C4-2B (cell line): ENCODE data around the gene ANKRD44.

Experiments used
- H3K27ac ChIP-seq: fragments of 450-650 bp; 2 replicates; pipeline ENCODE4 v1.5.1; 2017
- ZFX ChIP-seq: fragments of 450-650 bp; IDR thresholded peaks from 2 replicates; pipeline ENCODE4 v1.6.1; 2017
- TF ChIP-seq, protein P1 (sequence below): fragments of 450-650 bp; conservative IDR thresholded peaks from 2 replicates; pipeline ENCODE4 v1.5.1; 2017; ENCODE audit warnings: mild to moderate bottlenecking

Gene ANKRD44

DNA sequence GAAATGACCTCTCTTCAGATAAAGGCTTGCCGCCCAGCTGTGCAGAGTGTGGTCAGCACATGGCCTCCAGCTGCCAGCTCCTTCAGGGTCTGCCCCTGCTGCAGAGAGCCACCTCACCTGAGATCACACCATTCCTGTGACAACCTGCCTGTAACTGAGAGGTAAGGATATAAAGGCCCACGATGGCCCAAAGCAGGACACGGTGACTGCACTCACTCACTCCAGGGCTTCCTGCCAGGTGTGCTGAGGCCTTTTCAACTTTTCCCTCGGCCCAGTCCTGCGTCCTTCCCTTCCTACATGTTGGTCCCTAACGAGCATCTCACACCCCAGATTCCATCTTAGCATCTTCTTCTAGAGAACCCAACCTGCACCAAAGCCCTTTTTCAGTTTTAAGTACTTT, 36.2 kb downstream of the ANKRD44 start:
- peak overlapping the region; percentile 64 for H3K27ac ChIP-seq

DNA sequence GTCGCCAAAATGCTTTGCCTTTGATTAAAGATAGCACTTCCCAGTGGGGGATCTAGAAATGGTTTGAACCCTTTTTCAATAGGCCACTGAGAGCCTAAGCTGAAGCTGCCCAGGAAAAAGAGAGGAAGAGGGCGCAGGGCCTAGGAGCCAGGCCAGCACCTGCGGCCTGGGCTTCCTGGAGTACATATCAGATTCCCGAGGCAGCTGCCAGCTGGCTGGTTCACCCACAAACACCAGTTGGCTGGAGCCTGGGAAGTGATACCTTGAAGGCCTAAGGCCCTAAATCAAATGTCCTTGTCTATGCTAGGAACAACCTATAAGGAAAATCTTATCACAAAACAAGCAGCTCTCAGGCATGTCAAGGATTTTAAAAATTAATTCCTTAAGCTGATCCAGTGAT, 37.1 kb downstream of the ANKRD44 start:
- peak overlapping the region; percentile 8; the same call in 1 of the 2 replicates for H3K27ac ChIP-seq
- TF ChIP-seq, protein P1, sequence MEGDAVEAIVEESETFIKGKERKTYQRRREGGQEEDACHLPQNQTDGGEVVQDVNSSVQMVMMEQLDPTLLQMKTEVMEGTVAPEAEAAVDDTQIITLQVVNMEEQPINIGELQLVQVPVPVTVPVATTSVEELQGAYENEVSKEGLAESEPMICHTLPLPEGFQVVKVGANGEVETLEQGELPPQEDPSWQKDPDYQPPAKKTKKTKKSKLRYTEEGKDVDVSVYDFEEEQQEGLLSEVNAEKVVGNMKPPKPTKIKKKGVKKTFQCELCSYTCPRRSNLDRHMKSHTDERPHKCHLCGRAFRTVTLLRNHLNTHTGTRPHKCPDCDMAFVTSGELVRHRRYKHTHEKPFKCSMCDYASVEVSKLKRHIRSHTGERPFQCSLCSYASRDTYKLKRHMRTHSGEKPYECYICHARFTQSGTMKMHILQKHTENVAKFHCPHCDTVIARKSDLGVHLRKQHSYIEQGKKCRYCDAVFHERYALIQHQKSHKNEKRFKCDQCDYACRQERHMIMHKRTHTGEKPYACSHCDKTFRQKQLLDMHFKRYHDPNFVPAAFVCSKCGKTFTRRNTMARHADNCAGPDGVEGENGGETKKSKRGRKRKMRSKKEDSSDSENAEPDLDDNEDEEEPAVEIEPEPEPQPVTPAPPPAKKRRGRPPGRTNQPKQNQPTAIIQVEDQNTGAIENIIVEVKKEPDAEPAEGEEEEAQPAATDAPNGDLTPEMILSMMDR: no peak
- TF ChIP-seq ZFX: 0 out of 2 replicates have a peak, but pooled peaks have one; percentile 13

More for the DNA sequence above, 36.2 kb downstream of the ANKRD44 start:
- TF ChIP-seq ZFX: no peak
- TF ChIP-seq, protein P1: no peak

DNA sequence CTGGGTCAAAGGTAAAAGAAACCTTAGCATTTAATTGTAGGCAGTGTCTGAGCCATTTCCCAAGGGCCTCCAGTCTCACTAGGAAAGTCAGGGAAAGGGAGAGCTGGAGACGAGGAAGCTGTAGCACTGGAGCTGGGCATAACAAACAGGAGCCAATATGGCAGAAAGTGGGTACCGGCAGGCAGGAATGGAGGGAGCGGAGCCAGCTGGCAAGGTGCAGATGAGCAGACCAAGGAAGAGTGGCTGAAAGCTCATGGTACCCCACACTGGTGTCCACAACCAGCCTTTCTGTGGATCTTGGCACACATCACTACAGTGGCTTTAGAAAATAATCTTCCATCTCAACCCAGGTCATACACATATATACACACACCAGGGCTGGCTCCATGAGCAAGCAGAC, 40.0 kb downstream of the ANKRD44 start:
- no peak for TF ChIP-seq ZFX
- TF ChIP-seq, protein P1: no peak
- H3K27ac ChIP-seq: no peak overlapping the region

DNA sequence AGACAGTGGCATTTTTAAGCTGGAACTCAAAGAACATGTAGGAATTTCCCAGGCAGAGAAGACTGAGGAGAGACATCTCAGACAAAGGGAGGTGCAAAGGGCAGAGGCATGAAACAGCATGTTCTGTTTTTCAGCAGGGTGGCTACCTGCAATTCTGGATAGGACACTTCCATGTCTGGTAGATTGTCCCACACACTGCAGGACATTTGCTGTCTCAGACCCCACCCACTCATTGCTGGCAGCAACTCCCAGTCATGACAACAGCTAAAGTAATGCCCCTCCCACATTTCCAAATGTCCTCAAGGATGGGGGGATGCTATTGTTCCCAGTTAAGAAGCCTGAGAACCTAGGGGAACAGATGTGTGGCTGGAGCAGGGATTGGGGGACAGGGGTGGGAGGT, 40.8 kb downstream of the ANKRD44 start:
- no peak overlapping the region for H3K27ac ChIP-seq
- no peak for TF ChIP-seq ZFX
- TF ChIP-seq, protein P1: no peak

DNA sequence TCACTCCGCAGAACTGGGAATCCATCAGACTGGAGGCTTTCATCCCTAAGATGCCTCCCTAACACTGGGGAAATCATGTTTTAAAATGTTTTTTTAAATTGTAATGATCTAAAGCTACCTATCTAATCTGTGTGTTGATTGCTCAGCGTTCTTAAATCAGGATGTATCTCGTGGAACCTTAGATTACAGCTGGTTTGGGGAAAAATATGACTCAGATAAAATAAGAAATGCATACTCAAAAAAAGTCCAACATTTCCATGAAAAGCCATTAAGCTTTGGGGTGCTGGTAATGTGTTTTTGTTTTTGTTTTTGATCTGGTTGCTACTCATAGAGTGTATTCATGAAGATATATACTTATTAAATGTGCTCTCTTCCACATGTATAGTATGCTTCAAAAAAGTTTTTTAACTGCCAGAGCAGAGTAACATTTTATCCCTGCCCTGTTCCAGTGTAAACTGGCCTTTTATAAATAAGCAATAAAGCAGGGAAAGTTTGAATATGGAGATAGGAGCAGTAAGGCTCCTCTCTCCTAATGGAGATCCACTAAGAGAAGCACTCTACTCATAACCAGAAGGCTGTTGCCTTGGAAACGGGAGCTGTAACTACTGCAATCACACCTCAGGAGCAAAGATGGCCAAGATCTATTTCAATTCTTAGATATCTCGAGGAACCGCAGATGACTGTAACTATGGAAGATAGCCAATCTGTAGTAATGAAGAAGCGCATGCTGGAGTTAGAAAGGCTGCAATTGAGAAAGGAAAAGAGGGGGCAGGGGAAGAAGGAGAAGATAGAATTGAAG, 41.6 kb downstream of the ANKRD44 start:
- no peak overlapping the region for H3K27ac ChIP-seq
- TF ChIP-seq, protein P1: no peak
- no peak for TF ChIP-seq ZFX

DNA sequence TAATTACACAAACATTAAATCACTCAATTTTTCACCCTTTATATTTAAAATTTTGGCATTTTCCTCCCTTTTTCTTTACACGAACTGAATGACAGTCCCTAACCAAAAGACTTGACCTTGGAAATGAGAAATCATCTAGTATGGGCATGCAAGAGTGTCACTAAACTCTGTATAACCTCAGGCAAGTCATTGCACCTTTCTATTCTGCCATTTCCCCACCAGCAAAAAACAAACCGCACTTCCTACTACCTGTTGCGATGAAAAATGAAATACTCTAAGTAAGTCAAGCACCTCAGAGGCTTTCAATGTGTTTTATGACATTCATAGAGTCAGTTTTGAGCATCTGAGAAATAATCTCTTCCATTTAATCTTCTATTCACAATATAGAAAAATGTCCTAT, 44.1 kb downstream of the ANKRD44 start:
- H3K27ac ChIP-seq: no peak overlapping the region
- TF ChIP-seq, protein P1: no peak
- no peak for TF ChIP-seq ZFX

DNA sequence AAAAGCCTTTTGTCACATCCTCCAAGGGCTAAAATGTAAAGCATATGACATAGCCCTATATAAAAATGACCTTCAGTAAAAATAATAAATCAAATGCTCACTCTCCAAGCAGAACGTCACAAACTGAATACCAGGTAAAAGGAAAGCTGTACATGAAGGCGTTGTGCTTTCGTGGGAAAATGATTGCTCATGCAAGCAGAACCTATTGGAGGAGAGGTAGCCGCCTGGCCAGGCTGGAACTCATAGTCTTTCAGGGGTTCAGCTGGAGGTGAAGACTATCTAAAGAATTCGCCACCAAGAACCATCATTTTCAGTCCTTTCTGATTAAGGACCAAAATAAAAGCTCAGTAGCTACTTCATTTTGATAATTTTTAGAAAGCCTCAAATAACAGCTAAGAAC, 44.7 kb downstream of the ANKRD44 start:
- TF ChIP-seq, protein P1: no peak
- TF ChIP-seq ZFX: no peak
- H3K27ac ChIP-seq: no peak overlapping the region
